Stimulated activated CD4-positive, alpha-beta T cell treated with anti-CD3 and anti-CD28 coated beads, Interleukin-1b, Interleukin-23, amount 100 ng/mL, for 1 hour (primary cell): Measurements from ENCODE around the gene ZIC5.

Experiments used
- DNase-seq, 2 donors: peaks; one replicate each; pipeline ENCODE4 v3.0.0-alpha.2; 2020; ENCODE audit warnings: low read depth in 2 of 2

The ZIC5 gene

DNA sequence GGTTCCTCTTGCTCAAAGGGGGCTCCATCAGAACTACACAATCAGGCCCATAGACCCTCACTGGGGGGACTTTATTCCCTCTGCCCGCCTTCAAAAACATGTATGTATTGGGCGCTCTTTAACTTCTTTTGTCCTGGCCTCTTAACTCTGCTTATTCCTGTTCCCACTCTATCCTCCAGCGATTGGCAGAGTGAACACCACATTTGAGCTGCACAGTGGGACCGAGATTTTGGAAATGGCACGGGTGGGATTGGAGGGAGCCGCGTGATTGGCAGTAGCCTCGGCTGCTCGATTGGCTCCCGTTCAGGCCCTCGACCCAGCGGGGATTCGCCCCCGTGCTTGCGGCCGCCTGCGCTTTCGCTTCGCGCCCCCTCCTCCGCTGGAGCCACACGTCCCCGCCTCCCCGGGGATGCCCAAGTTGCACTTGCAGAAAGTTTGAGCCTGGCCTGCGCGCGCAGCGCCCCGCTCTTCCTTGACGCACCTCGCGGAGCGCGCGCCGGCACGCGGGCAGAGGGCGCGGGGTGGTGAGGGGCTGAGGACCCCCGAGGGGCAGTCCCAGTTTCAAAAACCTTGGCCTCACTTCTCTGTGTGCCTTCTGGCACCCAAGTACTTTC, at the start of gene ZIC5:
Gene ZIC5 (minus strand): TSS at position 192 of the 614 bp plus-strand sequence. CDS start 164 bp downstream, at position 28.
- no peak for DNase-seq

DNA sequence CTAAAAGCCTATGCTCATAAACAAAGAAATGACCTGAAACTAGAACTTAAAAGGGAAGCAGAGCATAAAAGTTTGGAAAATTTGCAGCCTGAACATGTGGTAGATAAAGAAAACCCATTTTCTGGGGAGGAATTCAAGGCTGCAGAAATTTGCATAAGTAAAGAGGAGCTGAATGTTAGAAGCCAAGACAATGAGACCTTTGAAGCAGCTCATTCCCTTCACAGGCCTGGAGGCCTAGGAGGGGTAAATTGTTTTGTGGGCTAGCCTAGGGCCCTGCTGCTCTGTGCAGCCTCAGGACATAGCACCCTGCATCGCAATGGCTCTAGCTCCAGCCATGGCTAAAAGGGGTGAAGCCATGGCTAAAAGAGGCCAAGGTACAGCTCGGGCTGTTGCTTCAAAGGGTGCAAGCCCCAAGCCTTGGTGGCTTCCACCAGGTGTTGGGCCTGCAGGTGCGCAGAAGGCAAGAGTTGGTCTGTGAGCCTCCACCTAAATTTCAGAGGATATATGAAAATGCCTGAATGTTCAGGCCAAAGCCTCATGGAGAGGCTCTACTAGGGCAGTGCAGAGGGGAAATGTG, 48.3 kb upstream of the ZIC5 start:
- no peak for DNase-seq

DNA sequence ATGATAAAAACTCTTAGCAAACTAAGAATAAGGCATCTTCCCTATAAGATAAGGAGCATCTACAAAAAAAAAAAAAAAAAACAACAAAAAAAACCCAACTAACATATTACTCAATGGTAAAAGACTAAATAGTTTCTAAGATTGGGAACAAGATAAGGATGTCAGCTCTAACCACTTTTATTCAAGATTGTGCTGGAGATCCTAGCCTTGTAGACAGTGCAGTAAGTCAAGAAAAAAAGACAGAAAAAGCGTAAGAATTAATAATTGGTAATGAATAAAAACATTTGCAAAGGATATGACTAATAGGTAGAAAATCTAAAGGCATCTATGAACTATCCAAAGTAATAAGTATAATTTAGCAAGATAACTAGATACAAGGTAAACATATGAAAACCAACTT, 43.1 kb upstream of the ZIC5 start:
- DNase-seq, result no peak

DNA sequence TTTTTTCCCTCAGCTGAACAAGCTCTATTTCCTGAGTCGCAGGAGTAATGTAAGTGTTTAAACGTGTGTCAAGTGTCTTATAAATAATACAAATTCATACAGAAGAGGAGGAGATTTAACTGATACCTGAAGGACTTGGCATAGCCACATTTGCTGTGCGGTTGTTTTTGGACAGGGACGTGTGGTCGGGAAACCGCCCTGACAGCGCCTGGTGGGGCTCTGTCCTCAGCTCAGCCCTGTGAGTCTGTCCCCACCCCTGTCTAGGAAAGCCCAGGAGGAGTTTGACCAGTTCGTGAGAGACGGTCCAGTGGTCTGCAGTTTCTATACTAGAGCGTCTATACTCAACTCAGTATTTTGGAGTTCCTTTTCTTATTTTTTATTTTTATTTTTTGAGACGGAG, 26.7 kb upstream of the ZIC5 start:
- no peak for DNase-seq

DNA sequence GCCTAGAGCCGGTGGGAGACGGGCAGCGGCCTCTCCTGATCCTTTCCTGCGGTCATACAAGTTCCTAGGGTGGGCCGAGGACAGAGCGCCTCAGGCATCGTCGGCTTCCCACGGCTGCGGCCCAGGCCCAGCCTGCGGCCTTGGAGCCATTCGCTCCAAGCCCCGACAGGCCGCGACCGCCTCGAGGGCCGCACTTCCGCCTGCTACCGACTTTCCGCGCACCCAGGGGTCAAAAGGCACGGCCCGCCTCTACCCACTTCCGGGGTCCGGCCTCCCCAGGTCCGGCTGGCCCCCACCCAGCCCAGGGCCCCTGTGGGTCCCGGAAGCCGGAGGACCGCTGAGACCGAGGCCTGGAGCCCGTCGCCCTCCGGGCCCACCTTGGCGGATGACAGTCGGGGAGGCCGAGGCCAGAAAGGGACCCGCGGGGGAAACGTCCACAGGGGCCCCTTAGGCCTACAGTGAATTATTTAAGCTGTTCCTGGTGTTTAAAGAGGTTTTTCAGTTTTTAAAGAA, 26.2 kb upstream of the ZIC5 start:
- no peak for DNase-seq

DNA sequence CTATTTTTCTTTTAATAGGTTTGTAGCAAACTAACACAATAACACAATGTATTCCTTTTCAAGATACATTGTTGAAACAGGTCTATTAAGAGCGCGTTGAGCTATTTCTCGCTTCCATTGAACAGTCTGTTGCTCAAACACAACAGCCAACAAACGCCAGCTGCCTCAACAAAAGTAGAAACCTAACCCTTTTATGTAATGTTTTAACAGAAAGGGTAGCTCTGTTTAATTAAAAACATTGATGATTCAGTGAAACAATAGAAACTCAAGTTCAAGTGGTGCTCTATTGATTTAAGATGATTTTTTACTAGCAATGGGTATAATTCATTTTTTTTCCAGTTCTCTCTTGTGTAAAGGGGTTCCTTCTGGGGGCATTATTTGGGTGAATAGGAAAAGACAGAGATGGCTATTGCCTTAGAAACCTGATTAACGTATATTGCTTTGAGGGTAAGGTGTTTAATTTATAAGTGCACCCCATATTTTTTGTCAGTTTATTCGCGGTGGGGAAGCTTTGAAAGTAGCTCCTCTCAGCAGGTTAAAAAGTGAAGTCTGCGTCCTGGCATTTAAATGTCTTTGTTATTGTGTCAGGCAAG, 24.9 kb upstream of the ZIC5 start:
- DNase-seq, result no peak

DNA sequence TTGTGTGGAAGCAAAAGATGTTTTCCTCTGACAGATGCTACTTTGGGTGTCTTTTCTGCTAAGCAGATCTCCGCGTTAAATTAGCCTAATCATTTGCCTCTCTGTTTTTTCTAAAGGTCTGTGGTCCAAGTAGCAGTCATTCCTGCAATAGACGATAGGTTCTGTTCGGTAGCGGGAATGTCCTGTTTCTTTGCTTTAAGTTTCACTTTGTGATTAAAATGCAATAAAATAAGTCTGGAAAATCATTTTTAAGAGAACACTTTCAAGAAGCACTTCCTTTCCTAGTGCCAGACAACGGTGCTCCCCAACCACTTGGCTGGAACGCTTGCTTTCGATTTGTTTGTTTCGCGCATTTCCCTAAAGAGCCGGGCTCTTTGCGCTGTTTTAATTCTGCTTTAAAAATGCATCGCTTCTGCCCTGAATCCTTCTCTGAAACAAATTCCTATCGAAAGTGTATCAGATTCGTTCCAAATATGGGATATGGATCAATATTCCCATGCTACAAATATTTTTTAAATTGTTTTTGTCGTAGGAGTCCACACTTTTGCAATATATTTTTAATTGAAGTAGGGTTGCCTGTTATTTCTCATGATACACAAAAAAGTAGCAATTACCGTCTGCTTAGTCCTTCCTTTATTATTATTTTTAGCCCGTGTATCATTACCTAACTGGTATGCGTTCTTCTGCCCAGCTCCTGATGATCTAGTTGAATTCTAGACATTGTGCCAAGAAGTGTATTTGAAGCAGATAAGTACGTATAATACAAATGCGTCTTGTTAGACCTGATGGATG, 24.2 kb upstream of the ZIC5 start:
- no peak for DNase-seq

DNA sequence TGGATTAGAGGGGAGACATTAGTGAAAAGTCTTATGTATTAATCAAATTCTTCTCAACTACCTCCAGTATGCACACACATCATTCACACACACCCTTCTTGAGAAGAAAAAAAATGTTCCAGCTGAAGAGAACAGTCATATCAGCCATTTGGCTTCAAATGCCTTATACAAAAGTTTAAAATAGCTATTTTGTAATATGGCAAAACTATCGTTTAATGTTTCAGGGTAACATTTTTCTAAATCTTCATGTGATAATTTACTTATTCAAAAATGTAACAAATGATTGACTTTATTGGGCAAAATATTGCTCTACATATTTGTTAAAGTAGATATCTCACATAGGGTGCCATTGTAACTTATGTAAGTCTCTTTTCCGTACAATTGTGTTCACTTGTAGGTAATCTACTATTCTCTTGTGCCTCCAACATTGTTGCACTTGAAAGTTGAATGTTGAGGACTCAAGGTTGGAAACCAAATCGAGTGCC, 23.6 kb upstream of the ZIC5 start:
- no peak for DNase-seq

DNA sequence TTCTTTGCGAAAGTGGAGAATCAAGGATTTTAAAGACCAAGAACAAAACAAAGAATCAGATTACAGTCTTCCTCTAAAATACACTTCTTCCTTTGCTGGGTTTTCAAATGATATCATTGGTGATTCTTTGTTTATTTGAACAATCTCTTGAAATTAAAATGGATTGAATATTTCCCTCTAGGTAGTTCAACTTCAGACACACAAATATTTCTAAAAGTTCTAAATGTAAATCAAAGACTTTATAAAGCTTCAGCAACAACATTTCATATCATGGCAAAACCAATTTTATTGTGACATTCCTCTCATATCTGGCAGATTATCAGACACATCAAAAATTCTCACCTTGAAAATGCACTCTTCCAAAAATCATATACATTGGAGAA, 23.1 kb upstream of the ZIC5 start:
- no peak for DNase-seq

DNA sequence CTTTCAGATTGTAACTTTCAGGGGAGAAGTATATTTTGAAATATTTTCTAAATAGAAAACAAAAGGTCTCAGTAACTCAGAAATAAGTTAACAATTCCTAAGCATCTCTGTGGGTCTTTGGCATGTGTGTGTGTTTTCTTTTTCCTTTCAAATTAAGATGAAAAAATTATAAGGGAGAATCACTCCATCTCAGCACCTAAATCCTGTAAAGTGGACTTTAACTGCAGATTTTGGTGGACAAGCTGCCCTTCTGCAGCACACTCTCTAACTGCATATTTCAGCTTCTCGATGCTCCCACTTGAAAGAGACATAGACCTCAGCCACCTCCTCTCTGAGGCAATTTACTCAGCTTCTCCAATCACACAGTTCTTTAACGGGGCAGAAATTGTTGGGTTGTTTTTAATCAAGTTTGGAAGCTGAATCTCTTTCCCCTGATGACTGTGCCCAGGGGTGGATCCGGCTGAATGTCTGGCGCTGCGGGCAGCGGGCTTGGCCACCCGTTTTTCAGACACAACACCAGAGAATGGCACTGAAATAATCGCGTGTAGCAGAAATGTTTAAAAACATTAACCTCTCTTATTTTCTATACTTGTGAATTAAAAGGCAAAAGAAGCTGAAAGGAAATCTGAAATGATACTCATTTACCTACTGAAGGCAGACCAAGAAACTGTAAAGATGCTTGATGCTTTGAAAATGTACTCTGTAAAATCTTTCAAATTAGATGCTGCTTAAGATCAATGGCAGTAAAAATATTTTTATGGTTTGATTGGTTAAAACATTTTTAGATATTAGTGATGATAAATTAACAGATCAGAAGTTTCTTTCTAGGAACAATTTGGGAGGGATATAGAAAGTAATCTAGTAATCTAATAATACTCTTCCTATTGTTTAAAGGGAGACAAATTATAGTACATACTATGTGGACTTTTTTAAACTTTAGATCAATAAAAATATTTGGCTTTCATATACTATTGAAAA, 22.4 kb upstream of the ZIC5 start:
- DNase-seq, result no peak

DNA sequence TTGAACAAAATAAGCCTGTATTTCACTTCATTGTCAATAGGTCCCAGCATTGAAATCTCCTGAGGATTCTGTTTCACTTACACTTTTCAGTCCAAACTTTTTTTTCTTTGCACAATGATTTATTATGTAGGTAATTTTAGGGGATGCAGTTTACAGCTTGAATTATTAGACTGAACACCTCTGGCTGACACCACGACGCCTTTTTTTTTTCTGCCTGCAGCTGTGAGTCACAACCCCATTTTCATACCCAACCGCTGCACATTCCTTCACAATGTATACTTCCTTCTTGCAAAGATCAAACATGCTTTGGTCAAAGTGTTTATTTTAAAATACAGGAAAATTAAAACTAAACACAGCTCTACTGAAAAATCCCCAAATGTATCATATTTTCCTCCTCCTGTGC, 21.4 kb upstream of the ZIC5 start:
- no peak for DNase-seq

DNA sequence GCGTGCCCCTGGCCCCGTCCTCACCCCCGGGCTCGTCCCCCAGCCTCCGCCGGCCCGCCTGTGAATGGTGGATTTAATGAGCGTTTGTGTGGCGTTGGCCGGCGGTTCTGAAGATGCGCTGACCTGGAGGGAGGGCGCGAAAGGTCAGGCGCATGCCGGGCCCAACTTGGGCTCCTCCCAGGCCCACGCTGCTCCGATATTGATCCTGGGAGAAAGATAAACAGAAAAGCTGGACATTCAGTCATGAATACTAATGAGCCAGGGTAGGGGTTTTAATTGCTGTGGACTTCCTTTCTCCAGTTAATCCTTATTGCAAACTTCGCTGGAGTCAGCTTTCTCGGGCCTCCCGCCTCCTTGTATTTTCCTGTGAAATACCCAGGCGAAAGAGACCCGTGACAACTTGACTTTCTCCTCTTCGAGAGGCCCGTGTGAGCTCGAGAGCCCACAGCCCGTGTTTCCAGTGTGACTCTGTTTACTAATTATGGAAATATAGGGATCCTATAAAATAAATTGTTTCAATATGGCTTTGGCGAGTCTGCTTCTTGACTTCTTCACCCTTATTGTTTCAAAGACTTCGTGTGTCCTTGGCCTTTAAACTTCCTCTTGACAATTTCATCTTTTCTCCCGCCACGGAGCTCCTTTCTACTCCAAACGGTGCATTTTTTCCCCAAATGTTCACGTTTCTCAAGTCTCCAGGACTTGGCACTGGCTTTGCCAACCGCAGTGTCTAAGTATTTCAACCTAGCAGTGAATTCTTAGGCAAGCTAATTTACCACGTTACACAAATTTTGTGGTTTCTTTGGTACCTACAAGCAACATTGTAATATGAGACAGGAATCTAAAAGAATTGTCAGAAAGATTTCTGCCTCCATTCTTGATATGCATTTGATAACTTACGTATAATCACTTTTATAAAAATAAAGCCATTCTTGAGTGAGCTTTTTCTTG, 20.5 kb upstream of the ZIC5 start:
- no peak for DNase-seq

DNA sequence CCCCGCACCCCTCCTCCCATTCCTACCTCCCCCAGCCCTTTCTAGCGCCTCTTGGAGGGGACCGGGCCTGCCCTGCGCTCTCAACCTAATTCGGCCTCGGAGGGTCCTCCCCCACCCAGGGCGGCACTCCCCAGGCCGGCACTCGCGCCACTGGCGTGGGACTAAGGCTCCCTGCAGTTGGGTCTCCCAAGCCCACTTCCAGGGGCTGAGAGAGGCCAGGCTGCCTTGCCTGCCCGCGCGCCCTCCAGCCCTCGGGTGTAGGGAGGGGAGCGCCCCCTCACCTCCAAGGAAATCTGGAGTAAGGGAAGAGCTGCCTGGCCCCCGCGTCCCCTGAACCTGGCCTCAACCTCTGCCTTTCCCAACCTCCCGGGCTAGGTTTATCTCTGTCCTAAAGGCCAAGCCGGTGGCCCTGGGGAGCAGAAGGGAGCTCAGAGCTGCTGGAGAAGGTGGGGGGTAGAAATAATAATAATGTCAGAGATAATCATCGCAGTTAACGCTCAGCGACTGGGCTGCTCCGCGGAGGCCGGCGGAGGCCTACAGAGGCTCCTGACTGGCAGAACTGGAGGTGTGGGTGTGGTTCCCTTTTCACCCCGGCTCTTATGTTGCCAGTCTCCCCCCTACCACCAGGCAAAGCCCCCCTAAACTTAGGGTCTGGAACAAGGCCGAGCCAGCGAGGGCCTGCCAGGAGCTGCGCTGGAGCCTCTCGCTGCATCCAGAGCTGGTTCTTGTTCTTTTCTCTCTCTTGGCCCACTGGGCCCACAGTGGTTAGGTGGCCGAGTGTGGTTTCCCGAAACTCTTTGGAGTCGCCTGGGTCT, 19.7 kb upstream of the ZIC5 start:
- DNase-seq, result no peak

DNA sequence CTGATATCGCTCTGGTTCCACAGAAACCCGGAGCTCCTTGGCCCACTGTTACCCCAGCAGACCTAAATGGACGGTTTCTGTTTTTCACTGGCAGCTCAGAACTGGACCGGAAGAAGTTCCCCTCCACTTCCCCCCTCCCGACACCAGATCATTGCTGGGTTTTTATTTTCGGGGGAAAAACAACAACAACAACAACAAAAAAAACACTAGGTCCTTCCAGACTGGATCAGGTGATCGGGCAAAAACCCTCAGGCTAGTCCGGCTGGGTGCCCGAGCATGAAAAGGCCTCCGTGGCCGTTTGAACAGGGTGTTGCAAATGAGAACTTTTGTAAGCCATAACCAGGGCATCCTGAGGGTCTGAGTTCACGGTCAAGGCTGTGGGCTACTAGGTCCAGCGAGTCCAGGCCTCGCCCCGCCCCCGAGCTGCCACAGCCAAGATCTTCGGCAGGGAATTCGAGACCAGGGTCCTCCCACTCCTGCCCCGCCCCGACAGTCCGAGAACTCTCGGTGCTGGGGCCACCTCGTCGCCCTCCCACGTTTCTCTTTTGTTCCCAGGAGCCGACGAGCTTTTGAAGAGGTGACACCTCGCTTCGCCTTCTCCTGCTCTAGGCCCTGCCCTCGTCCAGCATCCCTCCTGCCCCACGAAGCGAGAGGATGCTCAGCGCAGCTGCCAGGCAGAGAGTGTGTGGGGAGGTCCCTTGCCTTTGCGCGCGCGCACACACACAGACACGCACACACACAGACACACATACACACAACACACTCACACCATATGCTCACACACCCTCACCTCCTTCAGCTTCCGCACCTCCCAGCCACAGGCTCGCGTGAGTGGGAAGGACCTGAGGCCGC, 18.8 kb upstream of the ZIC5 start:
- DNase-seq, result no peak

DNA sequence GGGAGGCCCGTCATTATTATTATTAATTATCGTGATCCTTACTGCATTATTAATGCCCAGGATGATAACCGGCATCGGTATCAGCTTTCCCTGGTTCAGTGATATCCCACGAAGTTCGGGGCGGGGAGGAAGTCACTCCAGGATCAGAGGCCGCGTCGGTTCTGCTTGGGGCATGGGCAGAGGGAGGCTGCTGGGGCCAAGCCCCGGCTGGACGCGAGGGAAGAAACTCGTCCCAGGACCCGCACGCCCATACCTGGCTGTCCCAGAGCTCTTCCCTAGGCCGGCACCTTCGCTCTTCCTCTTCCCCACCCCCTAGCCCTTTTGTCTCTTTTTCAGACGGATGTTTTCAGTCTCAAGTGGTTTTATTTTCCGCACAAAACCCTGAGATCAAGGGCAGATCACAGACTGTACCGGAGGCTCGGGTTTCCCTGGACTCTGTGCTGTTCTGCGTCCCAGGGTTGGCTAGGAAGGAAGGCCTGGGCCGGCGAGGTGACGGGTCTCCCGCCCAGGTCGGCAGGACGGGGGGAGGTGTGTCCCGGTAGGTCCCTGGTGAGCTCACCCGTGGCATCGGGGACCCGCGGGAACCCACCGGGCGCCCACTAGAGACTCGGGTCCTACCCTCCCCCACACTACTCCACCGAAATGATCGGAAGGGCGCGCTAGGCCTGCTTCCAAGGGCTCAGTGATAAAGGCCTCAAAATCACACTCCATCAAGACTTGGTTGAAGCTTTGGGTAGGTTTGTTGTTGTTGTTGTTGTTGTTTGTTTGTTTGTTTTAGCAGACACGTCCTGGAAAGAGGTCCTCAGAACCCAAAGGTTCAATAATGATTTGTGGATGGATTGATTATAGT, 17.9 kb upstream of the ZIC5 start:
- no peak for DNase-seq

DNA sequence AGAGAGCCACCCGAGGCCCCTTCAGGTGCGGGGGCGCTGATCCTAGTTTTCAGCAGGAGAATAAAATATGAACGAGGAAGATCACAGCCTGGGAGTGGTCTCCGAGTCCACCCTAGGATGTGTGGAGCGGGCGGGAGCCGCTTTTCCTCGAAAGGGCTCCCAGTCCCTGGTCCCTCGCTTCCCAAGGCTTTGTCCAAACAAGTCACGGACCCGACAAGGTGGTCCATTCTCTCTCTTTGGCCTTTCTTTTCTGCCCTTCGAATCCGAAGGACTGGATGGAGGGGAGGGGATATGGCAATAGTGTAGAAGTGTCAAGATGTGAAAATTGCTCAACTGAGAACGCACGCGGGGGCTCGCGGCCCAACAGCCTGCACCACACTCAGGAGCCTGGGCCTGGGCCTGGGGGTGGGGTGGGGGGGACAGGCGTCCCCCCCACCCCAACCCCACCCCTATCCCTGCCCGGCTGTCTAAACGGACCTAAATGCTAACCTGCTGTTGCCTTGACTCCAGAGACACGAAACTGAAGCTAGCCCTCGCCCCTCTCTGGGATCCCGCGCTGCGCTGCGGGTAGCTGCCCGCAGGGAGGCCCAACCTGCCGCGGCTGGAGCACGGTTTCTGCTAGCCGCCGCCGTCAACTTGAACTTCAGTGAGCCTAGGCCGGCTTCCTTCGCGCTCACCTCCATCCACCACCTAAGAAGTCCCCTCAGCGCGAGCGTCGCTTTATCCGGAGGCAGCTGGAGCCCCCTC, 17.1 kb upstream of the ZIC5 start:
- DNase-seq, result no peak
